GM12864 (cell line): ENCODE data around the gene PTPRG.

Source experiments
- DNase-seq: peaks from one replicate; pipeline ENCODE4 v3.0.0-alpha.2; 2011; ENCODE audit warnings: low read depth
- H3K4me3 ChIP-seq: 2 replicates; pipeline ENCODE4 v1.5.1; 2011; ENCODE audit warnings: mild to moderate bottlenecking, low read depth, low read length, control low read depth
- TF ChIP-seq, protein P1 (sequence below): IDR thresholded peaks from 2 replicates; pipeline ENCODE4 v1.5.1; 2011; ENCODE audit warnings: low read depth, mild to moderate bottlenecking, moderate library complexity, low read length, control low read depth, inconsistent platforms; ENCODE audit errors: missing control alignments

Gene PTPRG

DNA sequence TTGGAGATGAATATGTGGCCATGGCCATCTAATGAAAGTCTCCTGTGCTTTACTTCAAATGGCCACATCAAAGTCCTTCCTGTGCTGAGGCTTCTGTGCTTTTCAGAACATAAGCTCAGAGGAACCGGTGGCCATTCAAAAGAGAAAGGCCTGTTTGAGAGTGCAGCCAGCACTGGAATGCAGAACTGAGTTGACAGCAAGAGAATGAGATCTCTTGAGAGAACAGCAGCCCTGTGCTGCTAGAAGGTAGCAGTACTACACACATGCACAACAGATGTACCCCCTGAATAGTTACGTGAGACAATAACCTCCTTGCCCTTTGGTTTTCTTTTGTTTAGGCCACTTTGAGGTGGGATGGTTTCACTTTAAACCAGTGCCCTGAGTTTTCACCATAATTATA, 292.5 kb downstream of the PTPRG start:
- TF ChIP-seq, protein P1, sequence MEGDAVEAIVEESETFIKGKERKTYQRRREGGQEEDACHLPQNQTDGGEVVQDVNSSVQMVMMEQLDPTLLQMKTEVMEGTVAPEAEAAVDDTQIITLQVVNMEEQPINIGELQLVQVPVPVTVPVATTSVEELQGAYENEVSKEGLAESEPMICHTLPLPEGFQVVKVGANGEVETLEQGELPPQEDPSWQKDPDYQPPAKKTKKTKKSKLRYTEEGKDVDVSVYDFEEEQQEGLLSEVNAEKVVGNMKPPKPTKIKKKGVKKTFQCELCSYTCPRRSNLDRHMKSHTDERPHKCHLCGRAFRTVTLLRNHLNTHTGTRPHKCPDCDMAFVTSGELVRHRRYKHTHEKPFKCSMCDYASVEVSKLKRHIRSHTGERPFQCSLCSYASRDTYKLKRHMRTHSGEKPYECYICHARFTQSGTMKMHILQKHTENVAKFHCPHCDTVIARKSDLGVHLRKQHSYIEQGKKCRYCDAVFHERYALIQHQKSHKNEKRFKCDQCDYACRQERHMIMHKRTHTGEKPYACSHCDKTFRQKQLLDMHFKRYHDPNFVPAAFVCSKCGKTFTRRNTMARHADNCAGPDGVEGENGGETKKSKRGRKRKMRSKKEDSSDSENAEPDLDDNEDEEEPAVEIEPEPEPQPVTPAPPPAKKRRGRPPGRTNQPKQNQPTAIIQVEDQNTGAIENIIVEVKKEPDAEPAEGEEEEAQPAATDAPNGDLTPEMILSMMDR, result no peak
- no peak overlapping the region for H3K4me3 ChIP-seq
- no peak for DNase-seq

DNA sequence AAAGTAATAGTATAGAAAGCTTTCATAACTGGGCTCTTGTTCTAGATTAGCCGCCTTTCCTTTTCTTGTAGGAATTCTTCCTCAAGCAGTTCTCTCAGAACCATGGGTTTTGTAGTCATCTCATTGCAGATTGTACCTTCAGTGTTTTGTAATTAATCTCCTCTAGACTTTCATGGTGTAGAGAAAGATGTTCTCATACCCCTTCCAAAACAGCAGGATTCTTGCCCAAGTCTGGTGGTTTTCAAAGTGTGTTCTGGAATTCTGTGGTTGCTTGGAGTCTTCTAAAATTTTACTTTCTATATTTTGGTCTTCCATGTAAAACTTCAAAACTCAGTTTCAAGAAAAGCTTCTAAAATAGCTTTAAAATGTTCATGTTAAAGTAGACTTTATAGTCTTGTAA, 293.8 kb downstream of the PTPRG start:
- TF ChIP-seq, protein P1, result no peak
- no peak for DNase-seq
- H3K4me3 ChIP-seq, result no peak overlapping the region

DNA sequence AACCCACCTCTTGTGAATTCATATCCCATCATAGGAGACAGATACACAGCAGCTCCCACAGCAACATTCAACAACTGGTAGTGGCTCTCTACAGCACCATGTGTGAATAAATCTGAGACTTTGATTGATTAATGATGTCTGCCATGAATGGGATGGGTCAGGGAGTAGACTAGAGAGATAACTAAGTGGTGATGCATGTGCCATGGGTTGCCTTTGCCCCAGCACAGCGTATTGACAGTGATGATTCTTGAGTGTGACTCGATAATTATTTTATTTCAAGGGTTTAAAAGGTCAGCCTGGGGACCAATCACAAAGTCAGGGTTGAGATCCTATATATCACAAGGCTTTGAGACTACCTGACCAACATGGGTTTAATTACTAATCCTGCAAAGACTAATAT, 295.9 kb downstream of the PTPRG start:
- H3K4me3 ChIP-seq, result no peak overlapping the region
- DNase-seq, result no peak
- TF ChIP-seq, protein P1, result no peak

DNA sequence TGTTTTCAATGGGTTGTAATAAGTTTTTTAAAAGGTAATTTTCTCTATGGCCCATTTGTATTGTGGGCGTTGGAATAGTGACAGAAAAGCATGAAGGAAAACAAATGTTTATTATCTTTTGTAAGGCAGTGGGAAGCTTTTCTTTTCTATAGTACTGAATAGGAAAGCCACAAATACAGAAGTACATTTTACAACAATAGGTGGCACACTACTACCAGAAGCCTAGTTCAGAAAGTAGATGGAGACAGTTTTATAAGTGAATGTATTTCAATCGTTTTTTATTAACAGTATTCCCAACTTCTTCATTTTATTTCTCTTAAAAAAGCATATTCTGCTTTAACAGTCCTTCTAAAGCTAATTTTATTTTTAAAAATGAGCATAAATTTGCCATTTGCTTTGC, 296.7 kb downstream of the PTPRG start:
- no peak for DNase-seq
- no peak overlapping the region for H3K4me3 ChIP-seq

DNA sequence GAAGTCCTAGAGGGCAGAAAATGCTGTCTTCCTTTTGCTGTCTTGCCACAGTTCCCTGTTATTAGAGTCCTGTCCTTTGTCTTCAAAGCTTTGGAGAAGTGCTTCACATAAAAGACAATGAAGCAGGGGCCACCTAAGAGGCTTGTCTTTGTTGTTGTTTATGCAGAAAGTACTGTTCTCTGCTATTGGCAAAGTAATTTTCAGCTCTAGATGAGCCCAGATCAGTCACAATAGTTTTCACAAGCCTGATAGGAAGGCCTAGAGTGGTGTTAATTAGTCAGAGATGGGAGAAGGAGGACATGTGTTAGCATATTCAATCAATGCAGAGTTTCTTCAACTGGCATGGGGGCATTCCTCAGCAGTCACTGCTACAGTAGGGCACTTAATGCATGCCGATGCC, 300.0 kb downstream of the PTPRG start:
- TF ChIP-seq, protein P1, result no peak
- no peak for DNase-seq
- H3K4me3 ChIP-seq, result no peak overlapping the region

More for the DNA sequence above, 296.7 kb downstream of the PTPRG start:
- TF ChIP-seq, protein P1, result no peak

DNA sequence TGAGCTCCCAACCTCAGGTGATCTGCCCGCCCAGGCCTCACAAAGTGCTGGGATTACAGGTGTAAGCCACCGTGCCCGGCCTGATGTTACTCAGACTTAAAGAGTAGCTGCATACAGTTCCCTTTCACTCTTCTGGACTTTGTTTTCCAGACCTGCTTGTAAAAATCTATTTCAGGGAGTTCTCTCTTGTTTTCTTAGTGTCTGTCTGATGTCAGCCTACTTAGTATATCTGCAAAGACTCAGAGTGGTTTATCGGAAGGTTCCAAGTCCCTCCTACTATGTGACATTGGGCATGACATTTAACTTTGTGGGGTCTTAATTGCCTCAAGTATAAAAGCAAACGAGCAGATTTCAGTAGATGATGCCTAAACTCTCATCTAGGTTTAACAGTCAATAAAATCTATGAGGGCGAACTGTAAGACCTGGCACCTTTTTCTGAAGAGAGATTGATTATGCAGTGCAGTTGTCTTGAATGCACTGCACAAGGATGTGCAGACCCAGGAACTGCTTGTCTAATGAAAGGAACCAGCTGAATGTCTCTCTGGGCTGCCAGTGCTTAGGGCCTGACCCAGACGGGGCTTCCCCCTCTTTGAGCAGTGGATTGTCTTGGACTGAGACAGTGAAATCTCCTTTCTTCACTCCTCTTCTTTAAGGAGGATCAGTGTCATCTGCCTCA, 301.4 kb downstream of the PTPRG start:
- TF ChIP-seq, protein P1, result no peak
- no peak for DNase-seq
- H3K4me3 ChIP-seq, result no peak overlapping the region

DNA sequence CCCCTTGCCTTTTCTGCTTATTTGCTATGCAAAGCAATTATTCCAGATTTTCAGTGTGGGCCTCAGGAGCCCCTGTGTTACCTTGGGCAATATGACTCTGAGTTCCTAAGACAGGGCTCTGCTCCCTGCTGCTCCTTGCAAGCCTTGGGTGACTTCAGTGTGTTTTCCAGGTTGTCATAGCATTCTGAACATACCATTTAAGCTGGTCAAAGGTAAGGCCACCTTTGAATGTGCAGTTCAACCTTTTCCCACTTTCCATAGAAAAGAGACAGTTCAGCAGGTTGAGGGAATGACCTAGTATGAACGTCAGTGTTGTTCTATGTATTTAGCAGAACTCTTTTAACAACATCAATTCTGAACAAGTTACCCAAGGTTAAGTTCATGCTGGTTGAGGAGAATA, 302.2 kb downstream of the PTPRG start:
- no peak for DNase-seq
- no peak overlapping the region for H3K4me3 ChIP-seq
- TF ChIP-seq, protein P1, result no peak
